GM12801 (cell line): ENCODE measurements around the gene CCHCR1.

Experiments used
- CTCF ChIP-seq: IDR thresholded peaks from one replicate; pipeline ENCODE4 v1.5.1; 2011; ENCODE audit warnings: control low read depth; ENCODE audit not compliant: insufficient read length; ENCODE audit errors: extremely low read depth

CCHCR1 gene

GRCh38 chr6:31128093-31128676, 29.4 kb downstream of the CCHCR1 start:
- TF ChIP-seq CTCF, result peak; percentile 6

- no peak for TF ChIP-seq CTCF
Observed at GRCh38 chr6:31126396-31127175, 31.0 kb downstream of the CCHCR1 start.

GRCh38 chr6:31125586-31126363, 31.8 kb downstream of the CCHCR1 start:
- no peak for TF ChIP-seq CTCF

GRCh38 chr6:31125162-31125561, 32.4 kb downstream of the CCHCR1 start:
- TF ChIP-seq CTCF, result no peak

- TF ChIP-seq CTCF, result no peak
Observed at GRCh38 chr6:31122791-31123706, 34.6 kb downstream of the CCHCR1 start.

GRCh38 chr6:31121131-31121790, 36.3 kb downstream of the CCHCR1 start:
- no peak for TF ChIP-seq CTCF
